GM20000 (cell line): ENCODE data around the gene PLD2.

Source experiments
- DNase-seq: peaks from one replicate; pipeline ENCODE4 v3.0.0; 2012; ENCODE audit warnings: low spot score
- CTCF ChIP-seq: IDR thresholded peaks from 2 replicates; pipeline ENCODE4 v1.5.1; 2012; ENCODE audit warnings: mild to moderate bottlenecking, control low read depth; ENCODE audit errors: extremely low read depth, missing control alignments

Gene PLD2

GRCh38 chr17:4807605-4808377 lies 839 bp downstream of the PLD2 start:
- TF ChIP-seq CTCF = no peak
- no peak for DNase-seq

GRCh38 chr17:4808378-4808767 lies 1.4 kb downstream of the PLD2 start:
- DNase-seq = no peak
- TF ChIP-seq CTCF = no peak

GRCh38 chr17:4810696-4811290 lies 3.8 kb downstream of the PLD2 start:
- no peak for DNase-seq
- no peak for TF ChIP-seq CTCF

- TF ChIP-seq CTCF = no peak
- DNase-seq = no peak
These were observed 4.5 kb downstream of the PLD2 start for GRCh38 chr17:4811471-4811870.

GRCh38 chr17:4812690-4813089 lies 5.7 kb downstream of the PLD2 start:
- no peak for DNase-seq
- no peak for TF ChIP-seq CTCF

GRCh38 chr17:4815043-4815675 lies 8.2 kb downstream of the PLD2 start:
- no peak for TF ChIP-seq CTCF
- no peak for DNase-seq

- no peak for TF ChIP-seq CTCF
- no peak for DNase-seq
These were observed 9.9 kb downstream of the PLD2 start for GRCh38 chr17:4816826-4817225.
